Neural progenitor cell (in vitro differentiated cells): ENCODE results near the gene ISLR.

Experiments
- CTCF ChIP-seq: fragments of 200-600 bp; sonication (generic); IDR thresholded peaks from 2 replicates; pipeline ENCODE4 v1.5.1; 2017; ENCODE audit warnings: antibody characterized with exemption, mild to moderate bottlenecking
- EZH2 ChIP-seq: fragments of 200-600 bp; sonication (generic); IDR thresholded peaks from 2 replicates; pipeline ENCODE4 v1.6.1; 2017; ENCODE audit warnings: antibody characterized with exemption, mild to moderate bottlenecking, moderate library complexity
- EZH2phosphoT487 ChIP-seq: fragments of 200-600 bp; sonication (generic); IDR thresholded peaks from 2 replicates; pipeline ENCODE4 v1.6.1; 2017; ENCODE audit warnings: antibody characterized with exemption

GRCh38 chr15:74210729-74211128 lies 37.2 kb downstream of the ISLR start:
- TF ChIP-seq EZH2: no peak
- no peak for TF ChIP-seq CTCF
- TF ChIP-seq EZH2phosphoT487: no peak
